Lung (tissue), 12 donors: Measurements from ENCODE around the gene RAD51D. TPM values are rescaled to one million over a fixed set of nuclear protein-coding genes. Genes with fewer than 3 reads are reported as not detected.

ENCODE experiments used
- ATAC-seq: fragments of 200-7000 bp; cut with Tn5 transposase; one replicate; pipeline ENCODE4 v1.9.1; 2020; ENCODE audit warnings: moderate number of reproducible peaks; ENCODE audit not compliant: insufficient read depth, low FRiP score
- DNase-seq, 3 donors: peaks; one replicate each; pipeline ENCODE4 v3.0.0-alpha.2; 2013 to 2017
- H3K27ac ChIP-seq, 2 donors: one replicate each; pipeline ENCODE4 v1.5.1; 2013; ENCODE audit warnings: mild to moderate bottlenecking in 2 of 2, moderate library complexity in 2 of 2, control low read depth in 1 of 2, inconsistent platforms in 1 of 2, low read depth in 1 of 2, low read length in 1 of 2
- H3K27me3 ChIP-seq, 3 donors: one replicate each; pipeline ENCODE4 v1.5.1; 2013; ENCODE audit warnings: low read length in 2 of 3; ENCODE audit not compliant: control insufficient read depth in 3 of 3, insufficient read depth in 3 of 3
- H3K36me3 ChIP-seq, 4 donors: one replicate each; pipeline ENCODE4 v1.5.1; 2013; ENCODE audit warnings: low read length in 4 of 4, mild to moderate bottlenecking in 1 of 4, moderate library complexity in 1 of 4; ENCODE audit not compliant: control insufficient read depth in 4 of 4, insufficient read depth in 4 of 4
- H3K4me1 ChIP-seq, 5 donors: one replicate each; pipeline ENCODE4 v1.5.1; 2013; ENCODE audit warnings: low read length in 5 of 5, mild to moderate bottlenecking in 2 of 5, moderate library complexity in 1 of 5; ENCODE audit not compliant: control insufficient read depth in 5 of 5, insufficient read depth in 5 of 5
- H3K4me3 ChIP-seq: one replicate; pipeline ENCODE4 v1.5.1; 2013; ENCODE audit warnings: mild to moderate bottlenecking, control low read depth, moderate library complexity
- H3K9ac ChIP-seq, 2 donors: one replicate each; pipeline ENCODE4 v1.5.1; 2013; ENCODE audit warnings: low read length in 2 of 2, control low read depth in 1 of 2; ENCODE audit not compliant: insufficient read depth in 1 of 2
- H3K9me3 ChIP-seq, 4 donors: one replicate each; pipeline ENCODE4 v1.5.1; 2013; ENCODE audit warnings: low read length in 3 of 4, mild to moderate bottlenecking in 1 of 4, moderate library complexity in 1 of 4; ENCODE audit not compliant: control insufficient read depth in 4 of 4, insufficient read depth in 3 of 4
- CTCF ChIP-seq: IDR thresholded peaks from 2 replicates; pipeline ENCODE4 v1.5.1; 2012; ENCODE audit warnings: mild to moderate bottlenecking; ENCODE audit errors: control extremely low read depth, extremely low read depth
- WGBS, 2 donors: extraction: QIAGEN DNeasy Blood & Tissue Kit; methylation state at CpG; one replicate each; pipeline ENCODE4 v1.1.7; 2013; 5-methylcytosine and 5-hydroxymethylcytosine counted together
- polyA plus RNA-seq, 2 donors: library from polyadenylated mRNA; stranded (reverse); fragments of 200-250 nt; gene quantifications; one replicate each; pipeline ENCODE4 v1.2.1, GENCODE V29; 2013
- total RNA-seq, 2 donors: library from RNA; depleted of rRNA in 1 of 2; stranded (reverse); fragments of >200 nt in 1 of 2; gene quantifications; one replicate each; pipeline ENCODE4 v1.2.1, GENCODE V29; 2014 to 2021
- donor health status: control.
- donor health status: control.
- donor health status: Bipolar disorder and iron deficiency.
- donor health status: healthy.
- donor health status: DM: yes; HTN: yes; CAD: no.

RAD51D gene
- total and polyA plus RNA-seq, 4 donors, result 5.0 to 17.4 (median 8.9) TPM

GRCh38 chr17:35074711-35075707 is 44.7 kb downstream of the RAD51D start:
- ATAC-seq, result no peak
- H3K4me3 ChIP-seq, result no peak overlapping the region
- H3K27ac ChIP-seq, result no peak overlapping the region
- no peaks in the 10 kb centered on the region for H3K27me3 ChIP-seq
- TF ChIP-seq CTCF, result no peak
- no peak overlapping the region for H3K9ac ChIP-seq
- 54 to 59% methylated on average over 2 of the region's 2 CpGs for WGBS, 2 donors
- peaks cover 0 to 5% (median 1%) of the 10 kb centered on the region in 4 donors for H3K36me3 ChIP-seq
- H3K4me1 ChIP-seq, result peaks cover 0 to 11% (median 0%) of the 10 kb centered on the region in 5 donors
- no peaks in the 10 kb centered on the region for H3K9me3 ChIP-seq
- no peak for DNase-seq

DNA sequence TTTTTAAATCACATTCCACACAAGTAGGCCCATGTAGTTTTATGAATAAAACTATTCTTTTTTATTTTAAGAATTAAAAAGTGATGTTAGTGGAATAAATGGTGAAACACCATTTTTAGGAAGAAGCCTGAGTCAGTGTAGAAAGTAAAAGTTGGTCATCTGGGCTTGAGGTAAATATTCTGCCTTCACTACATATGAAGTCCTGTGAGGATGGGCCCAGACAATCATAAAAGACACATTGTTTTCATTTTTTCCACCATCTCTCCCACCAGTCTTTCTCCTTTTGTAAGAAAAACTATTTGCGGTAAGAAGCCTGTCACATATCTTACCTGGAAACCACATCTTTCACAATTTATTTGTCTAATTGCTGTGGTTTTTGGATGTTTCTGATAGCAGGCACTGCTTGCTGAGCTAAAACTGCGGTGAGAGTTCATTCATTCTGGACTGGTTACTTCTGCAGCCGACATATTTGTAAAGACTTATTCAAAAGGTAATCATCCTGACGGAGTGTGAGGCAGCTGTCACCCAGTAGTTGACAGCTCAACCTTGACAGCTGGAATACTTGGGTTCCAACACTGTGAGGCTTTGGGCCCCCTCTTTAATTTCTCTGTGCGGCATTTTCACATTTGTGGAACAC is 45.6 kb downstream of the RAD51D start:
- H3K9ac ChIP-seq, result no peak overlapping the region
- H3K4me3 ChIP-seq, result no peak overlapping the region
- 70 to 81% methylated on average over 5 of the region's 5 CpGs for WGBS, 2 donors
- no peaks in the 10 kb centered on the region for H3K9me3 ChIP-seq
- peaks cover 0 to 11% (median 0%) of the 10 kb centered on the region in 5 donors for H3K4me1 ChIP-seq
- H3K27ac ChIP-seq, result no peak overlapping the region
- TF ChIP-seq CTCF, result no peak
- DNase-seq (no peak), ATAC-seq (no peak)
- H3K27me3 ChIP-seq, result no peaks in the 10 kb centered on the region
- H3K36me3 ChIP-seq, result peaks cover 0 to 5% (median 1%) of the 10 kb centered on the region in 4 donors

GRCh38 chr17:35073183-35073790 is 46.4 kb downstream of the RAD51D start:
- H3K36me3 ChIP-seq, result peaks cover 0 to 5% (median 1%) of the 10 kb centered on the region in 4 donors
- no peaks in the 10 kb centered on the region for H3K9me3 ChIP-seq
- no peak overlapping the region for H3K9ac ChIP-seq
- ATAC-seq (no peak), DNase-seq (no peak)
- TF ChIP-seq CTCF, result no peak
- H3K27me3 ChIP-seq, result no peaks in the 10 kb centered on the region
- no peak overlapping the region for H3K4me3 ChIP-seq
- peaks cover 0 to 11% (median 1%) of the 10 kb centered on the region in 5 donors for H3K4me1 ChIP-seq
- H3K27ac ChIP-seq, result no peak overlapping the region
- WGBS, 2 donors, result 69 to 78% methylated on average over 3 of the region's 3 CpGs
